ENCODE results near the gene GSTK1. TPM values are rescaled to one million over a fixed set of nuclear protein-coding genes. Genes with fewer than 3 reads are reported as not detected.
"Not testable (repeated sequence)": the region's sequence is repeated elsewhere in the genome, so short reads cannot be mapped to it uniquely, and the experiment has no call there.

The GSTK1 gene
- total RNA-seq, 1 experiment from 2014 or later = 127 TPM

DNA sequence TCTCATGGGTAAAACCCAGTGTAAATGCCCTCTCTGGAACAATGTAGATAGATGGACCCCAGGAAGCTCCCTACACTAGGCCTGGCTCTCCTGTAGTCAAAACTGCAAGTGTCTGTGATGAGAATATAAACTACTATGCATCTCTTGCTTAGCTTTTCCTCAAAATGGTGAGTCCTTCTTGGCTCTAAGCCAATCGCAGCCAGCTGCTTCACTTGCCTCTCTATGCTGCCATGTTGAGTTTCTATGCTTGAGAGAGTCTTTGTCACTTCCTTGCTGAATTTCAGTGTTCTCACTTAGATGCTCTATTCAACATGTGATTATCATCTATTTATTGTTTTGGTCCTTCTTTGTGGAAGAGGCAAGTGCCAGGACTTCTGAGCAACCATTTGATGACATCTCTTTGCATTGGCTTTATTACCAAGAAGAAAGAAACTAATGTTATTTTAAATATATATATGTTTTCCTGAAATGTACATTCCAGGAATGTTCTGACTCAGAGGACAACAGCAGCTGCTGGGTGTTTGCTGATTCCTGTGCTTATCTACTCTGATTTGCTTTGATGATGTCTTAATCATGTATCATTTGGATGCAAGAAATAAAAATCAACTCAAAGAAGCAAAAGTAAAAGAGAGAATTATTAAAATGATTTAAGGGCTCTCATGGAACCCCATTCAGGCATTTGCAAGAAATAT lies 24.8 kb upstream of the GSTK1 start:
- no peak for DNase-seq (ENCODE audit: low read depth)

DNA sequence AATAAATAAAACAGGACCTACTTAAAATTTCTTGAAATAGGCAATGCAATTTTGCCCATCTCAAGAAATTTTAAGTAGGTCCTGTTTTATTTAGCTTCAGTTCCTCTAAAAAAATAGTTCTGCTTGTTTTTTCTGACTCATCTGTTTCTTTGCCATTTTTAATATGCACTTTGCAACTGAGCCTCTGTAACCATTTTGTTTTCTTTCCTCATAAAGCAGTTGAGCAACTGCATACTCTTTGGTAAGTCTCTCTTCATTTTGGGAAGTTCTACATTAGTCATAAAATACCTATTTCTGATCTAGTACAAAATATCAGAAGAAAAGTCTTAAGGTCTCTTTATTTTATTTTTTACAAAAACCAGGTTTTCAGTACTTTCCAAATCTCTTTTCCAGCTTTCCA lies 23.4 kb upstream of the GSTK1 start:
- no peak for DNase-seq (ENCODE audit: low read depth)

DNA sequence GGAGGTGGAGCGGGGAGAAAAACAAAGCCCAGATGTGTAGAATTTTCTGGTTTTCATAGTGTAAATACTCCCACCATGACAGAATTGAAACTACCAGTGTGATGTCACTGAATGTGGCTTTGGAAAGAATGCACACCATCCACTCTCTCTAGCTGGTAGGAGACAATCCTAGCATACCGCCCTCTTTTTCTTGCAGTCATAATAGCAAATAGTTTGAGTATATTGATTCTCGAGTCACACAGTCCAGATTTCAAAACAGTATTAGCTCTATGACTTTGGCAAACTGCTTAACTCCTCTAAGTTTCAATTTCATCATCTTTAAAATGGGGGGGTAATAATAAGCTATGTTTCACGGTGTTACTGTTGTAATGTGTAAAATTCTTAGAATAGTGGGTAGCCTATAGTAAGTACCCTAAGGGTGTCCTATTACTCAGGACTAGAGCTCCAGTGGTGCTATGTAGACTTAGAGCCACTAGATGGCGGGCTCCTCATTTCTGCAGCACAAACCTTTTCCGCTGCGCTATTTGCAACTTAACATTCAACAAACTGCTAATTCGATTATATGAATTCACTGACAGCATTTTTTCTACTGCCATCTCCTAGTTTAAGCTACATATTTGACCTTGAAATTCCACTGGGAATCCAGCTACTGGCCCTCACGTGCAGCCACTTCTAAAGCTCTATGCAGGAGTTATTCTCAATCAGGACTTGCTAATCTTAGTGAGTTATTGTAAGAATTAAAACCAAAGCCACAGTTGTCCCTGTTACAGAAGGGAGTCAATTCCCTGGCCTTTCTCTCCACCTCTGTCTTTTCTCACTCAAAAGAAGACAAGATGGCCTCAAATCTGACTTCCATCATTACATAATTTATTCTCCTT lies 22.7 kb upstream of the GSTK1 start:
- peak; percentile 69 for DNase-seq (ENCODE audit: low read depth)

DNA sequence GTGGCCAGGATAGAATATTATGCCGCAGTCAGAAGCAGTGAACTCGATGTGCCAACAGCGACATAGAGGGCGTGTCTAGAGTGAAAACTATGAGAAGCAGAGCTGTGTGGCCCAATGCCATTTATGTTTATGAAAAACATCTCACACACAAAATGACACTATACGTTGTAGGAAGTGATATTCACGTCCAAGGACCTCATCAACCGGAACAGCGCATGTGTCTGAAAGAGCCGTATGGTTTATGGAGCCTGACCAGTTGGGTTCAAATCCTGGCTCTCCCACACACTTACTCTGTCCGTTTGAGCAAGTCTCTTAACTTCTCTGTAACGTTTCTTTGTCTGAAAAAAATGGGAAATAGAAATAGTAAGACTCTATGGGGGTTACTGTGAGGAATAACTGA lies 20.9 kb upstream of the GSTK1 start:
- DNase-seq (ENCODE audit: low read depth) = no peak

DNA sequence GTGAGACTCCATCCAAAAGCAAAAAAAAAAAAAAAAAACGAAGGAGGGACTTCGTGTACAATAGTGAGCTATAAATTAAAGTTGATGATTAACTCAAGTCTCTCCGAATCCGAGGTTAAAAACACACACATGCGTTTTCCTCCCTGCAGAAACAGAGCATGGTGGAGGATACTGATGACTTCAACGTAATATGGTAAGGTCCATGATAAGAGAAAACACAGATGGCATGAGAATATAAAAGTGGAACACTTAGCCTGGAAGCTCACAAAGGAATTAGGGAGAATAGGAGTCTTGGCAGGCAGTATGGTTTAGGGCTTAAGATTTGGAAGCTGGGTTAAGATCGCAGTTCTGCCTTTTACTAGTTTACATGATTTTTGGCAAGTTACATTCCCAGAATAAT lies 20.1 kb upstream of the GSTK1 start:
- DNase-seq (ENCODE audit: low read depth) = no peak

DNA sequence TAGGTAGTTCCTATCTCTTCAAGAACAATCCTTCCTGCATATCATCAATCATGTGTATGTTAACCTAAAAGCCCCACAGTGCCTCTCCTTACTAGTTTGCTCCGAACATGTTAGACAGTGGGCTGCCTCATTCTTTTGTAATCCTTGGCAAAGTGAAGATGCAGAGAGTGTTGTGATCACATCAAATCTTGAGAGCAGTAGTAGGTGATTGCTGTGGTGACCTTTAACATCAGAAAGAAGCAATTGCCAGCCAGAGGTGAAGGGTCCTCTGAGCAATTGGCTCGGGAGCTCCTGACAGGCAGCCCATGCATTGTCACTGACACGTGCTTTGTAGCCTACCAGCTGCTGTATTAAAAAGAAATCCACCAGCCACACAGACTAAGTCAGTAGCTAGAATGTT lies 19.6 kb upstream of the GSTK1 start:
- no peak for DNase-seq (ENCODE audit: low read depth)

DNA sequence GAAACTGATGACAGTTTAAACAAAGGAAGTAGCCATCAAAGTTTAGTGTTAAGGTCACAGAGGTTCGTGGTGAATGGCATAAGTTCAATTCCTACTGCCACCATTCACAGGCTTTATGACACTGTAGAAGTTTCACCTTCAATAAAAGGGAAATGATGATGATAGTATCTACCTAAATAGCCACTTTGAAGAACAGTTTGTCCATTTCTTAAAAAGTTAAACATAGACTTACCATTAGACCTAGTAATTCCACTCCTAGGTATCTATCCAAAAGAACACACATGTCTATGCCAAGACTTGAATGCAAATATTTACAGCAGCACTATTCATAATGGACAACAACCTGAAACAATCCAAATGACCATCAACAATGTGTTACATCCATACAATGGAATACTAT lies 18.9 kb upstream of the GSTK1 start:
- no peak for DNase-seq (ENCODE audit: low read depth)

- DNase-seq (ENCODE audit: low read depth) = peak; percentile 40
These were observed 18.1 kb upstream of the GSTK1 start for GRCh38 chr7:143245123-143245522.

DNA sequence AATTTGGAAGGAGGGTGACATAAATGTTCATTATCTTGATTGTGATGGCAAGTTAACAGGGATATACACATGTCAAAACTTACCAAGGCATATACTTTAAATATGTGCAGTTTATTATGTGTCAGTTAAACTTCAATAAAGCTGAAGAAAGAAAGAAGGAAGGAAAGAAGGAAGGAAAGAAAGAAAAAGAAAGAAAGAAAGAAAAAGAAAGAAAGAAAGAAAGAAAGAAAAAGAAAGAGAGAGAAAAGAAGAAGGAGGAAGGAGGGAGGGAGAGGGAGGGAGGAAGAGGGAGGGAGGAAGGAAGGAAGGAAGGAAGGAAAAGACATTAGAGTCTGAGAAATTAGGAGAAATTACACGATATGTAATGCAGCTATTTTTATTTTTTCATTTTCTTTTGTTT lies 15.9 kb upstream of the GSTK1 start:
- DNase-seq (ENCODE audit: low read depth) = no peak

- DNase-seq (ENCODE audit: low read depth) = peak; percentile 71
These were observed 14.4 kb upstream of the GSTK1 start for GRCh38 chr7:143248761-143249354.

DNA sequence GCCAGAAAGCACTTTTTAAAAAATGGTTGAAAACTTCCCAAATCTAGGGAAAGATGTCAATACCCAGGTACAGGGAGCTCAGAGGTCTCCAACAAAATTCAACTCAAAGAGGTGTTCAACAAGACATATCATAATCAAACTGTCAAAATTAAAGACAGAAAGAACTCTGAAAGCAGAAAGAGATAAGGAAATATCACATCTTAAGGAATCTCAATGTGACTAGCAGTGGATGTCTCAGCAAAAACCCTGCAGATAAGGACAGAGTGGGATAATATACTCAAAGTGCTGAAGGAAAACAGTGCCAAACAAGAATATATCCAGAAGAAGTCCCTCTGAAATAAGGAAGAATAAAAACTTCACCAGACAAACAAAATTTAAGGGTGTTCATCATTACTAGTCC lies 13.0 kb upstream of the GSTK1 start:
- no peak for DNase-seq (ENCODE audit: low read depth)

GRCh38 chr7:143250822-143251221 lies 12.4 kb upstream of the GSTK1 start:
- no peak for DNase-seq (ENCODE audit: low read depth)

DNA sequence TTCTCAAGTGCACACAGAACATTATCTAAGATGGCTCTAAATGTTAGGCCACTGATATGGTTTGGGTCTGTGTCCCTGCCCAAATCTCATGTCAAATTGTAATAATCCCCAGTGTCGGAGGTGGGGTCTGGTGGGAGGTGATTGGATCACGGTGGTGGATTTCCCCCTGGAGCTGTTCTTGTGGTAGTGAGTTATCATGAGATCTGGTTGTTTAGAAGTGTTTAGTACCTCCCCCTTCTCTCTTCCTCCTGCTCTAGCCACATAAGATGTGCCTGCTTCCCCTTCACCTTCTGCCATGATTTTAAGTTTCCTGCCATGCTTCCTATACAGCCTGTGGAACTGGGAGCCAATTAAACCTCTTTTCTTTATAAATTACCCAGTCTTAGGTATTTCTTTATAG lies 11.2 kb upstream of the GSTK1 start:
- DNase-seq (ENCODE audit: low read depth) = no peak

DNA sequence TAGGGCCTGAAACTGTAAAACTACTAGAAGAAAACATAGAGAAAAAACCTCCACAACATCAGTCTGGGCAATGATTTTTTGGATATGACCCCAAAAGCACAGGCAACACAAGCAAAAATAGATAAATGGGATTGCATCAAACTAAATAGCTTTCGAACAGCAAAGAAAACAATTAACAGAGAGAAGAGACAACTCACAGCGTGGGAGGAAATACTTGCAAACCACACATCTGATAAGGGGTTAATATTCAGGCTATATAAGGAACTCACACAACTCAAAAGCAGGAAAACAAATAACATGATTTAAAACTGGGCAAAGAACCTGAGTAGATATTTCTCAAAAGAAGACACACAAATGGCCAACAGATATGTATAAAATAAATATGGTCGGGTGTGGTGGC lies 7.7 kb upstream of the GSTK1 start:
- DNase-seq (ENCODE audit: low read depth) = peak; percentile 17

GRCh38 chr7:143256325-143256724 lies 6.9 kb upstream of the GSTK1 start:
- DNase-seq (ENCODE audit: low read depth) = no peak

DNA sequence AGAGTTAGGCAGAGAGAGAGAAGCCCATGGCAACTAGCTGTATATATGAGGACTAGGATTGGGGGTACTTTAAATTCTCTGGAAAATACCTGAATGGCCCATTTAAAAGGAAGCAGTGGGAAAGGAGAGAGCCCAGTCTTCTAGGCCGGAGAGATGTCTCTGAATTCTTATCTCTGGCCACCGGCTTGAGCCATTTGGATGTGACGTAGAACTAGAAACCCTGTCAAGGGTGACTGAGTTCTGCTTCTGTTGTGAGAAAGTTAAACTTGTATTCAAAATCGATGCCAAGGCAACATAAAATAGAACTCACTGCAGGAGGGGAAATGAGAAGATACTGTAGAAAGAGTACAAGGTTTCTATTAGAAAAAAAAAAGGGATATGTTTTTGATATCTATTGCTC lies 6.3 kb upstream of the GSTK1 start:
- DNase-seq (ENCODE audit: low read depth) = no peak

- peak; percentile 69 for DNase-seq (ENCODE audit: low read depth)
These were observed 5.7 kb upstream of the GSTK1 start for GRCh38 chr7:143257501-143257900.

DNA sequence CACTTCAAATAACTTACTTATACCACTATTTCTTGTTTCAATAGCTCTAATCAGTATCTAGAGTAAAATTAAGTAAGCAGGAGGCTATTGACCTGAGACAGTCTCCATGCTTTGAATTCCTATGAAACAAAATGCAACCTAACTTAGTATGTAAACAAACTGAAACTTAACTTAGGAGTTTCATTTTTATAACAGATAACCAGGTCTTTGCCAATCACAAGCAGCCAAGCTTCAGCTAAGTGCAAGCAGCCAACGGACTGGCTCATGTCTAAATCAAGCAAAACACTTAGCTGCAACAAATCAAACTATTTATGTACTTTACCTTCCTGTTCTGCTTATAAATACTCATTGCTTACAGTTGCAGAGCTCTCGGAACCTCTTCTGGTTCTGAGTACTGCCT lies 4.4 kb upstream of the GSTK1 start:
- DNase-seq (ENCODE audit: low read depth) = peak; percentile 7

DNA sequence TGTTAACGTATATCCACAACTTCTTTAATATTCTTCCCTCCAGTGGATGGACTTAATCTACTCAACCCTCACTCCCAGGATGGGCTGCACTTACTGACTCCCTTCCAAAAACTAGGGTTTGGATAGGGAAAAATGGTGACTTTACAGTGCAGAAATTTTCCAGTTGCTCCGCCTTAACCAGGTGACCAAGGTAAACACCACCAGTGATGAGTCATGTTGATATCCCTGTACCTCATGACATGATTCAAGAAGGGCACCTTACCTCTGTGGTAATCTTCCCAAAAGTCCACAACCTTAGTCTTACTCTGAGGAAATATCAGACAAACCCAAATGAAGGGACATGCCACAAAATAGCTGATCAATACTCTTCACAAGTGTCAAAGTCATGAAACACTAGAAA lies 3.5 kb upstream of the GSTK1 start:
- no peak for DNase-seq (ENCODE audit: low read depth)

- no peak for DNase-seq (ENCODE audit: low read depth)
These were observed 1.3 kb upstream of the GSTK1 start for GRCh38 chr7:143261901-143262300.

GRCh38 chr7:143264196-143264568 lies 941 bp downstream of the GSTK1 start:
- not testable (repeated sequence) for DNase-seq (ENCODE audit: low read depth)

GRCh38 chr7:143265017-143265693 lies 1.9 kb downstream of the GSTK1 start:
- DNase-seq (ENCODE audit: low read depth) = no peak
